Right cardiac atrium (tissue), 5 donors: ENCODE measurements around the gene VAPA. TPM values are rescaled to one million over a fixed set of nuclear protein-coding genes. Genes with fewer than 3 reads are reported as not detected.
"Not testable (repeated sequence)": the region's sequence is repeated elsewhere in the genome, so short reads cannot be mapped to it uniquely, and the experiment has no call there.

Experiments
- ATAC-seq, 2 donors: fragments of 200-7000 bp; cut with Tn5 transposase; one replicate each; pipeline versions ENCODE4 v1.8.0 to v1.9.1; 2020; ENCODE audit warnings: moderate library complexity in 2 of 2, mild to moderate bottlenecking in 1 of 2
- DNase-seq, 3 donors: peaks; one replicate each; pipeline ENCODE4 v3.0.0-alpha.2; 2020
- H3K27ac ChIP-seq: one replicate; pipeline ENCODE4 v1.5.1; 2013; ENCODE audit warnings: mild to moderate bottlenecking, low read length, control low read depth, moderate library complexity
- H3K27me3 ChIP-seq: one replicate; pipeline ENCODE4 v1.6.1; 2013; ENCODE audit not compliant: control insufficient read depth, insufficient read depth
- H3K4me1 ChIP-seq: one replicate; pipeline ENCODE4 v1.6.1; 2013; ENCODE audit warnings: low read length; ENCODE audit not compliant: control insufficient read depth, insufficient read depth
- H3K4me3 ChIP-seq: one replicate; pipeline ENCODE4 v1.5.1; 2013; ENCODE audit warnings: low read length, control low read depth
- H3K9me3 ChIP-seq: one replicate; pipeline ENCODE4 v1.6.1; 2013; ENCODE audit warnings: low read length; ENCODE audit not compliant: control insufficient read depth
- WGBS: extraction: QIAGEN DNeasy Blood & Tissue Kit; methylation state at CpG from one replicate; pipeline ENCODE4 v1.1.7; 2013; 5-methylcytosine and 5-hydroxymethylcytosine counted together
- intact Hi-C, 4 donors: fragments of 100-400 bp; cut with DNase I; formaldehyde crosslinking; loops; one replicate each; pipeline versions ENCODE4 v1.11.0 to v1.14.0; 2022 to 2023
- polyA plus RNA-seq: library from polyadenylated mRNA; stranded (reverse); fragments of 200-250 nt; gene quantifications from one replicate; pipeline ENCODE4 v1.2.3, GENCODE V29; 2013
- total RNA-seq, 4 donors: library from RNA; stranded (reverse); fragmentation: NEBNext Ultra II Directional; extraction: Animal tissue kit (Norgen Biotek cat#: 25700); gene quantifications; one replicate each; pipeline ENCODE4 v1.2.1, GENCODE V29; 2021
- donor health status: healthy with polysubstance abuse.
- donor health status: DM: no; HTN: yes; CAD: no.
- donor health status: DM: no; HTN: no; CAD: no.
- donor health status: DM: no; HTN: yes; CAD: no; lungs with severe emphysema.
- donor health status: DM: yes; HTN: yes; CAD: no.

VAPA gene
- total and polyA plus RNA-seq, 5 donors, result 172 to 206 (median 202) TPM

DNA sequence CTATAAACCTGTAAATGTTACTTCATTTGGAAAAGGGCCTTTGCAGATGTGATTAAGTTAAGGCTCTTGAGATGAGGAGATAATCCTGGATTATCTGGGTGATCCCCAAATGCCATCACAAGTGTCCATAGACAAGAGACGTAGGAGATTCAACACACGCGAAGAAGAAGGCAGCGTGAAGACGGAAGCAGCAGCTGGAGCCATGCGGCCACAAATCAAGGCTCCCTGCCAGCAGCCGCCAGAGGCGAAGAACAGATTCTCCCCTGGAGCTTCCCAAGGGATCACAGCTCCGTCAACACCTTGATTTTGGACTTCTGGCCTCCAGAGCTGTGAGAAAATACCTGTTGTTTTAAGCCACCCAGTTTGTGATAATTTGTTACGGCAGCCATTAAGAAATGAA, 11.0 kb upstream of the VAPA start:
- intact Hi-C loops, result no loop called here
- DNase-seq (peak; percentile 48 to 80 (median 72)), ATAC-seq (no peak)
- H3K9me3 ChIP-seq, result no peaks in the 10 kb centered on the region
- no peaks in the 10 kb centered on the region for H3K4me1 ChIP-seq
- H3K4me3 ChIP-seq, result no peak overlapping the region
- H3K27me3 ChIP-seq, result no peaks in the 10 kb centered on the region
- H3K27ac ChIP-seq, result no peak overlapping the region
- 62% methylated on average over 10 of the region's 10 CpGs for WGBS

DNA sequence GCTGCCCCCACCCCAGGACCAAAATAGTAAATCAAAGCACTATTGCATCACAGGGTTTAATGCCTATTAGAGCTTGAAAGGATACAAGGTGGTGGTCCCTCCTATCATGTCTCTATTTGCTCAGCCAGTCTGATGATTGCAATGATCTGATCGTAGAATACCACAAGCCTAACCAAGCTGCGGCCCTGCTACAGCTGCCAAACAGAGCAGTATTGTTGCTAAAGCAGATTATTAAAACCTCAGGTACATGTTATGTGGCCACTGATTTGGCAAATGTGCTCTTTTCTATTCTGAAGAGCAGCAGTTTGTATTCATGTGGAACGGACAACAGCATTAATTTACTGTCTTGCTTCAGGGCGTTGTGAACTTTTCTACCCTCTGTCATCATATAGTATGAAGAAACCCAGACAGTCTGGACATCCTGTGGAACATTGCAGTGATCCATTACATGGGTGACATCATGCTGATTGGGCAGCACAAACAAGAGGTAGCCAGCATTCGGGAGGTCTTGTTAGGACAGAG, 8.4 kb upstream of the VAPA start:
- intact Hi-C loops, result no loop called here
- WGBS, result 61% methylated on average over 5 of the region's 5 CpGs
- no peaks in the 10 kb centered on the region for H3K9me3 ChIP-seq
- H3K27ac ChIP-seq, result no peak overlapping the region
- ATAC-seq, result no peak
- no peak for DNase-seq
- H3K27me3 ChIP-seq, result no peaks in the 10 kb centered on the region
- H3K4me3 ChIP-seq, result no peak overlapping the region
- no peaks in the 10 kb centered on the region for H3K4me1 ChIP-seq

DNA sequence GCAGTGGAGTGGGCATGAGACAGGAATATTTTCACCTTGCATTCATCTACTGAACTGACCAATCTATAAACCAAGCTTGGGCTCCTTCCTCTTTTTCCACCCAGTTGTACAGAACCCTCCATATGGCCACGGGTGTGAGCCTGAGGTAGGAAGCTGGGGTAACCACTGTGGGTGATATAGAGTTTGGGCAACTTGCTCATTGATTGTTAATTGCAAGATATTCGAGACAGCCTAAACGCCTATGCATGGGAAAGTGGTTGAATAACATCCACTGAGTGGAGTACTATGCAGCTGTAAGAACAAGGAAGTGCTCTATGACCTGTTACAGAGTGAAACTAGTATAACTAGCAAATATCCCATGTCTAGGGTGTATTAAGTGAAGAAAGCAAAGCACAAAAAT, 7.3 kb upstream of the VAPA start:
- Histone ChIP-seq H3K9me3 (no peaks in the 10 kb centered on the region), H3K27me3 (no peaks in the 10 kb centered on the region), H3K27ac (no peak overlapping the region), H3K4me1 (no peaks in the 10 kb centered on the region), H3K4me3 (no peak overlapping the region)
- intact Hi-C loops, result no loop called here
- 82% methylated on average over 3 of the region's 3 CpGs for WGBS
- DNase-seq, result no peak
- no peak for ATAC-seq

DNA sequence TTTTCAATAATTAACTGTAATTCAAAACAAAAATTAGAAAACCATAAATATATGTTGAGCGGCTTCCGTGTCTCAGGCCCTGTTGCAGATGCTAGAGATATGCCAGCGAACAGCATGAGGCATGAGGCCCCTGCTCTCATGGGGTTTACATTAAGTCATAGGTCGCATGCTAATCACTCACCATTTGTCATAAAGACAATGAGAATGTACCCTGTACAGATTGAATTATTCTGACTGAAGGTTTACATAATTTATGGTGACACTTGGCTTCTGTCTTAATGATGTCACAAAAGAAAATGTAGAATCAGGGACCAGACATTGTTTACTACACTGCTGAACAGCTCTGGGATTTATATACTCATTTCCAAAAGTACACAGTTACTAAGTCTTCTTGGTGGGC, 5.9 kb upstream of the VAPA start:
- Histone ChIP-seq H3K27ac (no peak overlapping the region), H3K27me3 (no peaks in the 10 kb centered on the region), H3K4me1 (no peaks in the 10 kb centered on the region), H3K4me3 (no peak overlapping the region), H3K9me3 (no peaks in the 10 kb centered on the region)
- intact Hi-C loops, result no loop called here
- 94% methylated on average over 4 of the region's 4 CpGs for WGBS
- DNase-seq, result no peak
- no peak for ATAC-seq

DNA sequence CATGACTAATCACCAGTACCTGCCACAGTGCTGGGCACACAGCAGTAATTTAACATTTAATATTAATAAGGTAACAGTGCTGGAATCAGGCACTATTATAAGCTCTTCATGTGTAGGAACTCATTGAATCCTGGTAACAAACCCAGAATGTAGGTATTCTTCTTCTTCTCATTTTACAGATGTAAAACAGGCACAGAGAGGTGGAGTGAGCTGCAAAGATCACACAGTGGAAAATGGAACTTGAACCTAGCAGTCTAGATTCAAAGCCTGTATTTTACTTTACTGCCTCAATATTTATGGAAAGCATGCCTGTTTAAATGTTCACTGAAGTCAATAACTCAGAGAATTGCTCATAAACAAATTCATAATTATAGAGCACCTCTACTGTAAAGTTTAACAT, 3.7 kb upstream of the VAPA start:
- no peak for ATAC-seq
- Histone ChIP-seq H3K4me3 (no peak overlapping the region), H3K4me1 (no peaks in the 10 kb centered on the region), H3K27ac (no peak overlapping the region), H3K9me3 (no peaks in the 10 kb centered on the region), H3K27me3 (no peaks in the 10 kb centered on the region)
- intact Hi-C loops, result loop anchor here in 1 of 4 donors (10.0 kb wide), 1 partner anchor 105 kb away; no protein-coding TSS in a partner anchor
- DNase-seq, result no peak

DNA sequence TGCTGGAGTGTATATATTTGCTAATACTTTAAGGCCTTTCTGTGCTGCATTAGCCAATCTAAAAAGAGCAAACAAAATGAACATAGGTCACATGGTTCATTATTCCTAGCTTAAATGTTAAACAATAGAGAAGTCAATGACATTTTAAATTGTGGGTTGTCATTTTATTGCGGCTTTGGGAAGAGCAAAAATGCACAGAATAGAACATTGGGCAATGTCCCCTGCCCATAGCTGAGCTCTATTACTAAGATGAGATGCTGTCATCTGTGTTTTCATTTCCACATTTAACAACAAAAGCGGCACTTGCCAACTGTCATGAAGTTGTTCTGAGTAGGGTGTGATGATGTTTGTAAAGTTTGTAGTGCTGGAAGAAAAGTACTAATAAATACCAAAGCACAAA, 3.2 kb upstream of the VAPA start:
- Histone ChIP-seq H3K9me3 (no peaks in the 10 kb centered on the region), H3K4me1 (no peaks in the 10 kb centered on the region), H3K4me3 (no peak overlapping the region), H3K27ac (no peak overlapping the region), H3K27me3 (no peaks in the 10 kb centered on the region)
- DNase-seq, result no peak
- intact Hi-C loops, result loop anchor here in 1 of 4 donors (10.0 kb wide), 1 partner anchor 106 kb away; no protein-coding TSS in a partner anchor
- WGBS, result 90% methylated on average over 2 of the region's 2 CpGs
- no peak for ATAC-seq

DNA sequence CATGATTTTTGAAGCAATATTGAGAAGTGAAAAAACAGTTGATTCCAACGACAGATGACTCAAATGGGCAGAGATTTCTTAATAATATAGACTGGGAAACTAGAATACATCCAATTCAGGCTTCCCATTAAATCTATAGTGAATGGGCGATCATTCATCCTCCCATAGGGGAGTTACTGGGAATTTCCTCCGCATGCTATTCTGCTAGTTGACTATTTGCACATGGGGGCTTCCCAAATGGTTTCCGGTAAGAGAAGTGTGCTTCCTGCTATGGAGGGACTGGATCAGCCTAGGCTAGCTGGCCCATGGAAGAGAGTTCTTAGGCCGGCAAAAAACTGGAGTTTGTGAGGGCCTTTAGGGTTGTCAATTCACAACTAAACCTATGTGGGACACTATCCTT, 2.6 kb upstream of the VAPA start:
- WGBS, result 86% methylated on average over 5 of the region's 5 CpGs
- ATAC-seq, result no peak
- intact Hi-C loops, result loop anchor here in 1 of 4 donors (10.0 kb wide), 1 partner anchor 106 kb away; no protein-coding TSS in a partner anchor

DNA sequence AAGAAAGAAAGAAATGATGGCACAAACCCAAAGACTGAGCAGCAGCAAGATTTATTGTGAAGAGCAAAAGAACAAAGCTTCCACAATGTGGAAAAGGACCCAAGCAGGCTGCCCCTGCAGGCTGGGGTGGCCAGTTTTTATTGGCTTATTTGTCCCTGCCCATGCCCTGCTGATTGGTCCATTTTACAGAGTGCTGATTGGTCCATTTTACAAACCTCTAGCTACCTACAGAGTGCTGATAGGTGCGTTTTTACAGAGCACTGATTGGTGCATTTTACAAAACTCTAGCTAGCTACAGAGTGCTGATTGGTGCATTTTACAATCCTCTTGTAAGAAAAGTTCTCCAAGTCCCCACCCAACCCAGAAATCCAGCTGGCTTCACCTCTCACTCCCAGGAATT, 1.5 kb upstream of the VAPA start:
- DNase-seq, H3K4me1 ChIP-seq, ATAC-seq, H3K27me3 ChIP-seq, H3K27ac ChIP-seq, H3K9me3 ChIP-seq, H3K4me3 ChIP-seq: not testable (repeated sequence)
- intact Hi-C loops, result loop anchor here in 1 of 4 donors (10.0 kb wide), 1 partner anchor 107 kb away; no protein-coding TSS in a partner anchor
- 98% methylated on average over 1 of the region's 1 CpG for WGBS

More for the DNA sequence above, 2.6 kb upstream of the VAPA start:
- no peaks in the 10 kb centered on the region for H3K9me3 ChIP-seq
- no peak overlapping the region for H3K4me3 ChIP-seq
- no peak overlapping the region for H3K27ac ChIP-seq
- no peak for DNase-seq
- no peaks in the 10 kb centered on the region for H3K27me3 ChIP-seq
- H3K4me1 ChIP-seq, result no peaks in the 10 kb centered on the region

DNA sequence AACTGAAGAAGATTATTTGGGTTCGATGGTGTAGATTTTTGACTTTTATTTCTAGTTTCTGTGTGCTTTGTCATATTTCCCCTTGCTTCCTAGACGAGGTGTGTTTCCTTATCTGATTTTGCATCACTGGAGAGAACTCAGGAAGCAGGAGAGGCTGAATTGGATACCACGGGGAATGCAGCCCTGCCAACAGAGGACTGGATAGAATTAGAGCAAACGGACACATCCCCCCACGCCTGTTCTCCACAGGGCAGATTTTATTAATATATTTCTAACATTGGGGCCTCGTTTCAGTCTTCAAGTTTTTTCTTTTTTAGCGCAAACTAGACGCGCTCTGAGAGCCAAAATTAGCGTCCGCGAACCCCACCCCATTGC, 678 bp upstream of the VAPA start:
- Histone ChIP-seq H3K4me3 (peak overlapping the region; percentile 90), H3K9me3 (no peaks in the 10 kb centered on the region), H3K4me1 (no peaks in the 10 kb centered on the region), H3K27me3 (no peaks in the 10 kb centered on the region), H3K27ac (peak overlapping the region; percentile 37)
- peak in 1 of 2 donors; percentile 10 for ATAC-seq
- intact Hi-C loops, result loop anchor here in 1 of 4 donors (10.0 kb wide), 1 partner anchor 108 kb away; no protein-coding TSS in a partner anchor
- no peak for DNase-seq
- 6% methylated on average over 12 of the region's 12 CpGs for WGBS

DNA sequence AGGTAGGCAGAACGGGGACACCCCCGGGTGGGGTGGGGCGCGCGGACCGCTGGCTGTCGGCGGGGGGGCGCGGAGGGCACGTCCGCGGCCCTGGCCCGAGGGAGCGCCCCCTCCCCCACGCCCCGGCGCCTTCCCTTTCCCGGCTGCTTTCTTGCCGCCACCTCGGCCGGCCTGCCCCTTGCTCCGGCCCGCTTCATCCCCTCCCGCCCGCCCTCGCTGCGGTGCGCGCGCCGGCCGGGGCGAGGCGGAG, 443 bp downstream of the VAPA start:
- intact Hi-C loops, result loop anchor here in 1 of 4 donors (10.0 kb wide), 1 partner anchor 109 kb away; no protein-coding TSS in a partner anchor
- ATAC-seq, result peak in 1 of 2 donors; percentile 15
- no peak for DNase-seq
- H3K9me3 ChIP-seq, result no peaks in the 10 kb centered on the region
- peak overlapping the region; percentile 76 for H3K27ac ChIP-seq
- 1% methylated on average over 35 of the region's 35 CpGs for WGBS
- peak overlapping the region; percentile 90 for H3K4me3 ChIP-seq
- peaks cover 2% of the 10 kb centered on the region for H3K4me1 ChIP-seq
- no peaks in the 10 kb centered on the region for H3K27me3 ChIP-seq

DNA sequence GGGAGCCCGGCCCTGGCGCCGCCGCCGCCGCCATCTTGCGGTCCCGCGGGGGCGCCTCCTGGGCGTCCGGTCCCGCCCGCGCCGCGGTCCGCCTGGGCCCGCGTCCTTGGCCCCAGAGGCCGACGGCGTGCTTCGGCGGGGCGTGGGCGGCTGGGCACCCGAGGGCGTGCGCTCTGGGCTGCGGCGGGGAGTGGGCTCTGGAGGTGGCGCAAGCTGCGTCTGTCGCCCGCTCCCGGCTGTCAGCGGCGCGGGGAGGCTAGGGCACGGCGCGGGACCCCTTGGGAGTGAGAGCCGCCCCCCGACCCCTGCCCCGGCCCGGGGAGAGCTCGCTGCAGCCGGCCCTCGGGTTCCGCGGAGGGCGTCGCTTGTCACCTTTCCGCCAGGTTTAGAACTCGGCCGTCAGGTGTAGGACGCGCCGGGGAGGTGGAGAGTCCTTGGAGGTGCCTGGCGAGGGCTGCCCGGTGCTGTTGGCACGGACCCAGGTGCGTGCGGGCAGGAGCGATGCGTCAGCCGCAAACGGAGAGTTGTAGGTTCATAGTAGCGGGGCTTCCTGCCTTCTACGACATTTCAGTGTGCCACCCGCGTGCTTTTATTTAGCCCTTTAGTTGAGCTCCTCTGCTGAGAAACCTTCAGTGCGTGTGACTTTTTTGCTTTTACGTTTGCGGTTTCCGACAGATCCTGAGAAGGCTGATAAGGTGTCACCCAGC, 921 bp downstream of the VAPA start:
- peak; percentile 71 to 84 (median 84) for DNase-seq
- Histone ChIP-seq H3K9me3 (no peaks in the 10 kb centered on the region), H3K4me1 (peaks cover 4% of the 10 kb centered on the region), H3K4me3 (peak overlapping the region; percentile 90), H3K27ac (peak overlapping the region; percentile 93), H3K27me3 (no peaks in the 10 kb centered on the region)
- under 1% methylated on average over 77 of the region's 77 CpGs for WGBS
- ATAC-seq, result peak; percentile 34 to 42
- intact Hi-C loops, result loop anchor here in 1 of 4 donors (10.0 kb wide), 1 partner anchor 110 kb away; no protein-coding TSS in a partner anchor
